HG03432 (cell line): ENCODE data around the gene TRIP12.
"Not testable (repeated sequence)": the region's sequence is repeated elsewhere in the genome, so short reads cannot be mapped to it uniquely, and the experiment has no call there.

Source experiments
- ATAC-seq: cut with Tn5 transposase; IDR thresholded peaks from one replicate; pipeline ENCODE4 v1.9.1; 2021; ENCODE audit warnings: mild to moderate bottlenecking, moderate library complexity; ENCODE audit not compliant: unreplicated experiment

The TRIP12 gene

GRCh38 chr2:229725716-229726574, 195.9 kb downstream of the TRIP12 start:
- no peak for ATAC-seq

- not testable (repeated sequence) for ATAC-seq
Measured at GRCh38 chr2:229723192-229723591, 198.6 kb downstream of the TRIP12 start.

GRCh38 chr2:229719926-229720647, 201.7 kb downstream of the TRIP12 start:
- no peak for ATAC-seq

- ATAC-seq, result no peak
Measured at GRCh38 chr2:229718057-229718456, 203.8 kb downstream of the TRIP12 start.

GRCh38 chr2:229715895-229716507, 205.8 kb downstream of the TRIP12 start:
- ATAC-seq, result no peak

GRCh38 chr2:229714736-229715541, 206.9 kb downstream of the TRIP12 start:
- peak; percentile 37 for ATAC-seq

- ATAC-seq, result peak; percentile 89
Measured at GRCh38 chr2:229714080-229714735, 207.6 kb downstream of the TRIP12 start, which contains the start of gene DNER. TSS of gene DNER (minus strand) at chr2:229714555. CDS start at chr2:229714423, 132 bp downstream.
